DND-41 (cell line): Measurements from ENCODE around the gene XPA.

Source experiments
- CTCF ChIP-seq: IDR thresholded peaks from 2 replicates; pipeline ENCODE4 v1.5.1; 2012; ENCODE audit warnings: borderline replicate concordance, low read length, moderate library complexity, mild to moderate bottlenecking; ENCODE audit not compliant: poor library complexity, severe bottlenecking; ENCODE audit errors: extremely low read depth
- EZH2 ChIP-seq: IDR thresholded peaks from 3 replicates; pipeline ENCODE4 v1.6.1; 2012; ENCODE audit warnings: borderline replicate concordance, low read depth, mild to moderate bottlenecking, moderate library complexity, low read length, inconsistent platforms; ENCODE audit not compliant: severe bottlenecking

GRCh38 chr9:97695995-97696802, 941 bp downstream of the XPA start:
- TF ChIP-seq CTCF (no peak), EZH2 (no peak)
